BLaER1 treated with 17β-estradiol and CSF1 and Interleukin-3, amounts not matched to agents 10 nM and 100 nM (cell line): ENCODE data around the gene EPB41L4A.

ENCODE experiments used
- H3K27ac ChIP-seq, 11 experiments: shearing (Covaris generic); formaldehyde crosslinking; 2 replicates each; pipeline ENCODE4 v1.8.1; 2022
- H3K27me3 ChIP-seq, 11 experiments: shearing (Covaris generic); formaldehyde crosslinking; 2 replicates each; pipeline ENCODE4 v1.8.1; 2022
- H3K36me3 ChIP-seq, 11 experiments: shearing (Covaris generic); formaldehyde crosslinking; 2 replicates each; pipeline ENCODE4 v1.8.1; 2022
- H3K4me1 ChIP-seq, 10 experiments: shearing (Covaris generic); formaldehyde crosslinking; 2 replicates each; pipeline ENCODE4 v1.8.1; 2022
- H3K4me2 ChIP-seq, 11 experiments: shearing (Covaris generic); formaldehyde crosslinking; 2 replicates each; pipeline ENCODE4 v1.8.1; 2022
- H3K4me3 ChIP-seq, 10 experiments: shearing (Covaris generic); formaldehyde crosslinking; 2 replicates each; pipeline ENCODE4 v1.8.1; 2022
- H3K9ac ChIP-seq, 11 experiments: shearing (Covaris generic); formaldehyde crosslinking; 2 replicates each; pipeline ENCODE4 v1.8.1; 2022
- H3K9me3 ChIP-seq, 11 experiments: shearing (Covaris generic); formaldehyde crosslinking; replicated peaks in 1 of 11; 2 replicates each; pipeline ENCODE4 v1.8.1; 2022
- H4K20me1 ChIP-seq, 11 experiments: shearing (Covaris generic); formaldehyde crosslinking; 2 replicates each; pipeline ENCODE4 v1.8.1; 2022
- Cebpa-rat ChIP-seq, 11 experiments: shearing (Covaris generic); IDR thresholded peaks; 2 replicates each; pipeline ENCODE4 v1.8.1; 2022

Gene EPB41L4A

GRCh38 chr5:112331892-112332291 is 87.2 kb downstream of the EPB41L4A start:
- Histone ChIP-seq H4K20me1 (no peaks in the 10 kb centered on the region), H3K9ac (no peak overlapping the region), H3K36me3 (no peaks in the 10 kb centered on the region), H3K4me1 (peaks cover 0 to 9% (median 5%) of the 10 kb centered on the region in 10 experiments; a peak in 11 of 20 replicates), H3K27ac (no peak overlapping the region), H3K4me2 (no peak overlapping the region), H3K27me3 (no peaks in the 10 kb centered on the region), H3K4me3 (no peak overlapping the region), H3K9me3 (no peaks in the 10 kb centered on the region)
- no peak for TF ChIP-seq Cebpa-rat (IDR thresholded peaks at IDR 0.05)

- peak overlapping the region in 7 of 11 experiments; percentile 2 to 33 (median 19); a peak in 4 of 22 replicates for H3K4me2 ChIP-seq
- H3K27ac ChIP-seq: no peak overlapping the region
Observed at GRCh38 chr5:112329419-112330090, 89.5 kb downstream of the EPB41L4A start.

GRCh38 chr5:112323166-112323565 is 95.9 kb downstream of the EPB41L4A start:
- no peaks in the 10 kb centered on the region for H3K36me3 ChIP-seq
- no peaks in the 10 kb centered on the region for H3K9me3 ChIP-seq
- no peaks in the 10 kb centered on the region for H4K20me1 ChIP-seq
- no peaks in the 10 kb centered on the region for H3K27me3 ChIP-seq
- no peaks in the 10 kb centered on the region for H3K4me1 ChIP-seq
- no peak overlapping the region for H3K9ac ChIP-seq
- no peak for TF ChIP-seq Cebpa-rat (IDR thresholded peaks at IDR 0.05)
- no peak overlapping the region for H3K4me3 ChIP-seq
- no peak overlapping the region for H3K27ac ChIP-seq
- H3K4me2 ChIP-seq: no peak overlapping the region

More at GRCh38 chr5:112329419-112330090, 89.5 kb downstream of the EPB41L4A start:
- Histone ChIP-seq H4K20me1 (no peaks in the 10 kb centered on the region), H3K4me3 (no peak overlapping the region), H3K9me3 (no peaks in the 10 kb centered on the region), H3K27me3 (no peaks in the 10 kb centered on the region), H3K9ac (no peak overlapping the region), H3K4me1 (peaks cover 0 to 9% (median 5%) of the 10 kb centered on the region in 10 experiments; a peak in 11 of 20 replicates), H3K36me3 (no peaks in the 10 kb centered on the region)
- TF ChIP-seq Cebpa-rat (IDR thresholded peaks at IDR 0.05): no peak

- H3K27ac ChIP-seq: no peak overlapping the region
Observed at GRCh38 chr5:112320408-112320807, 98.7 kb downstream of the EPB41L4A start.

GRCh38 chr5:112318346-112318745 is 100.7 kb downstream of the EPB41L4A start:
- no peak overlapping the region for H3K9ac ChIP-seq
- H3K4me3 ChIP-seq: no peak overlapping the region
- H3K27ac ChIP-seq: no peak overlapping the region
- TF ChIP-seq Cebpa-rat (IDR thresholded peaks at IDR 0.05): no peak
- H3K4me1 ChIP-seq: no peaks in the 10 kb centered on the region
- H3K4me2 ChIP-seq: no peak overlapping the region
- no peaks in the 10 kb centered on the region for H4K20me1 ChIP-seq
- no peaks in the 10 kb centered on the region for H3K27me3 ChIP-seq
- H3K9me3 ChIP-seq: no peaks in the 10 kb centered on the region
- H3K36me3 ChIP-seq: no peaks in the 10 kb centered on the region

More at GRCh38 chr5:112320408-112320807, 98.7 kb downstream of the EPB41L4A start:
- H3K4me1 ChIP-seq: no peaks in the 10 kb centered on the region
- no peaks in the 10 kb centered on the region for H4K20me1 ChIP-seq
- H3K9me3 ChIP-seq: no peaks in the 10 kb centered on the region
- H3K27me3 ChIP-seq: no peaks in the 10 kb centered on the region
- no peaks in the 10 kb centered on the region for H3K36me3 ChIP-seq
- no peak overlapping the region for H3K4me2 ChIP-seq
- no peak overlapping the region for H3K9ac ChIP-seq
- no peak for TF ChIP-seq Cebpa-rat (IDR thresholded peaks at IDR 0.05)
- no peak overlapping the region for H3K4me3 ChIP-seq

- Histone ChIP-seq H3K4me2 (no peak overlapping the region), H3K27me3 (no peaks in the 10 kb centered on the region), H4K20me1 (no peaks in the 10 kb centered on the region), H3K27ac (no peak overlapping the region), H3K36me3 (no peaks in the 10 kb centered on the region), H3K9ac (no peak overlapping the region), H3K4me3 (no peak overlapping the region), H3K4me1 (no peaks in the 10 kb centered on the region), H3K9me3 (no peaks in the 10 kb centered on the region)
- no peak for TF ChIP-seq Cebpa-rat (IDR thresholded peaks at IDR 0.05)
Observed at GRCh38 chr5:112317866-112318265, 101.2 kb downstream of the EPB41L4A start.

GRCh38 chr5:112316731-112317130 is 102.3 kb downstream of the EPB41L4A start:
- Histone ChIP-seq H3K4me2 (no peak overlapping the region), H3K27me3 (no peaks in the 10 kb centered on the region), H3K9ac (no peak overlapping the region), H3K36me3 (no peaks in the 10 kb centered on the region), H3K4me3 (no peak overlapping the region), H3K9me3 (no peaks in the 10 kb centered on the region), H3K4me1 (no peaks in the 10 kb centered on the region), H3K27ac (no peak overlapping the region), H4K20me1 (no peaks in the 10 kb centered on the region)
- TF ChIP-seq Cebpa-rat (IDR thresholded peaks at IDR 0.05): no peak

GRCh38 chr5:112316006-112316405 is 103.1 kb downstream of the EPB41L4A start:
- Histone ChIP-seq H3K9ac (no peak overlapping the region), H3K9me3 (no peaks in the 10 kb centered on the region), H3K4me1 (no peaks in the 10 kb centered on the region), H3K27ac (no peak overlapping the region), H3K4me3 (no peak overlapping the region), H3K36me3 (no peaks in the 10 kb centered on the region), H3K4me2 (no peak overlapping the region), H3K27me3 (no peaks in the 10 kb centered on the region), H4K20me1 (no peaks in the 10 kb centered on the region)
- no peak for TF ChIP-seq Cebpa-rat (IDR thresholded peaks at IDR 0.05)

GRCh38 chr5:112312295-112313275 is 106.5 kb downstream of the EPB41L4A start:
- no peak overlapping the region for H3K4me2 ChIP-seq
- H3K4me3 ChIP-seq: no peak overlapping the region
- no peaks in the 10 kb centered on the region for H4K20me1 ChIP-seq
- H3K36me3 ChIP-seq: no peaks in the 10 kb centered on the region
- H3K9me3 ChIP-seq: peaks cover 0 to 5% (median 0%) of the 10 kb centered on the region in 11 experiments; a peak in 1 of 22 replicates
- H3K27me3 ChIP-seq: no peaks in the 10 kb centered on the region
- H3K4me1 ChIP-seq: no peaks in the 10 kb centered on the region
- H3K9ac ChIP-seq: no peak overlapping the region
- no peak overlapping the region for H3K27ac ChIP-seq
- no peak for TF ChIP-seq Cebpa-rat (IDR thresholded peaks at IDR 0.05)
